Measurements from ENCODE around the gene WWC2.
"Not testable (repeated sequence)": the region's sequence is repeated elsewhere in the genome, so short reads cannot be mapped to it uniquely, and the experiment has no call there.

WWC2 gene

GRCh38 chr4:183144787-183145186 is 45.7 kb downstream of the WWC2 start:
- no peak for DNase-seq

- no peak for DNase-seq
Observed at GRCh38 chr4:183145773-183146172, 46.7 kb downstream of the WWC2 start.

- DNase-seq, result peak; percentile 9
Observed at GRCh38 chr4:183146478-183146877, 47.4 kb downstream of the WWC2 start.

DNA sequence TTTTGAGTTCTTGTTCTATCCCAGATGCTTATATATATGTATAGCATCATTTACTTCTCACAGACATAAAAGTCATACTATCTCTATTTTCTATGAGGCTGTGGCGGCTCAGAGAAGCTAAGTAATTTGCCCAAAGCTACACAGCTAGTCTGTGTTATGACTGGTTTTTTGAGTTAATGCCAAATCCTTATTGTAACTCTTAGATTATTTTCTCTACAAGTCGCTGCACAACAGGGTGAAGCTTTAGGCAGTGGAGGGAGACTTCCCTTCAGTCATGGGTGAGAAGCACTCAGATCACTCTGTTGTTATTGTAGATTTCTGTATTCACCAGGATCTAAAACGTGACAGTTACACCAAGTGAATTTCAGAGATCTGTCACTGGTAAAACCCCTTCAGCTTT is 48.1 kb downstream of the WWC2 start:
- DNase-seq, result no peak

DNA sequence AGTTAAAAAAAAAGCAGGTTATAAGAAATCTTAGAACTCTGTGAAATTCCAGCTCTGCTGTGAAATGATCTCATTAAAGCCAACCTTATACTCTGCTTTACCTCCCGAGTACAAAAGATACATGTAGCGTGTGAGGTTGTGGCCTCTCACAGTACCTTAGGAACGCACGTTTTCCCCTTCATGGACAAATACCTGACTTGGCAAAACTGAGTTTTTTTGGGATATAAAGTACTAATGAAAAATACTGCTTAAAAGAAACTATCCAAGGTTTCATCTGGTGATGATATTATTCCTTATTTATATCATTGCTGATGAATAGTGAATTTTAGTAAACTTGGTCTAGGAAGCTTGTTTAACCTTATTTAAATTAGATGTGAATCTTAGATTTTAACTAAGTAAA is 48.9 kb downstream of the WWC2 start:
- DNase-seq, result no peak

- DNase-seq, result no peak
Observed at GRCh38 chr4:183149616-183150539, 50.8 kb downstream of the WWC2 start.

GRCh38 chr4:183150664-183151063 is 51.6 kb downstream of the WWC2 start:
- DNase-seq, result not testable (repeated sequence)

- DNase-seq, result not testable (repeated sequence)
Observed at GRCh38 chr4:183152232-183152631, 53.2 kb downstream of the WWC2 start.

- DNase-seq, result no peak
Observed at GRCh38 chr4:183153190-183153916, 54.3 kb downstream of the WWC2 start.

GRCh38 chr4:183154701-183155391 is 55.8 kb downstream of the WWC2 start:
- no peak for DNase-seq

- no peak for DNase-seq
Observed at GRCh38 chr4:183155450-183156184, 56.6 kb downstream of the WWC2 start.

DNA sequence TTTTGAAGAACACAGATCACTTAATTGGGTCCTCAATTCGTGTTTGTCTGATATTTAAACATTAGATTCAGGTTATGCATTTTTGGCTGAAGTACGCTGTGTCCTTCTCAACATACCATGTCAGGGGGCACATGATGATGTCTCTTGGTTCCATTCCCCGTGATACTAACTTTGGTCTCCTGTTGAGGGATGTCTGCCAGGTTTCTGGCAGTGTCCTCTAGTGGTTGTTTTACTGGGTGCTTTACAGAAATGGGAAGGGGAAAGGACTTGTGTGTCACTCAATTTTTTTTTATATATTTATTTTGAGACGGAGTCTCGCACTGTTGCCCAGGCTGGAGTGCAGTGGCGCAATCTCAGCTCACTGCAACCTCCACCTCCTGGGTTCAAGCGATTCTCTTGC is 58.2 kb downstream of the WWC2 start:
- no peak for DNase-seq

GRCh38 chr4:183158062-183158461 is 59.0 kb downstream of the WWC2 start:
- DNase-seq, result no peak

GRCh38 chr4:183161630-183162029 is 62.6 kb downstream of the WWC2 start:
- no peak for DNase-seq

DNA sequence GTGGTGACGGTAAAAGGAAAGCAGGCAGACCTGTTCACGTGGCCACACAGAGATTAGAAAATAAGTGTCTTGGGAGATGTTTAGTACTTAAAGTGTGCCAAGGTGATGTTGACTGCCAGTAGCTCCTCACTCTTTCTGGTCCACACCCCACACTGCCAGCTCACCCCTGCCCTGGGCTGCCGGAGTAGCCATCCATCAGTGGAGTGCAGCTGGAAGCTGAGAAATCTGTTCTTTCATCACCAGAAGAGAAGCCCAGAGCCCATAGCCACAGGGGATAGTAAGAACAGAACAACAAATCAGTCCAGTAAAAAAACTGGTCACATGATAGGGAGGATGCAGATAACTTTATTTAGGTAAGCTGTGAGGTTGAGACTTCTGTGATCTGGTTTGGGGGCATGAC is 64.1 kb downstream of the WWC2 start:
- no peak for DNase-seq

- no peak for DNase-seq
Observed at GRCh38 chr4:183164963-183165362, 65.9 kb downstream of the WWC2 start.

DNA sequence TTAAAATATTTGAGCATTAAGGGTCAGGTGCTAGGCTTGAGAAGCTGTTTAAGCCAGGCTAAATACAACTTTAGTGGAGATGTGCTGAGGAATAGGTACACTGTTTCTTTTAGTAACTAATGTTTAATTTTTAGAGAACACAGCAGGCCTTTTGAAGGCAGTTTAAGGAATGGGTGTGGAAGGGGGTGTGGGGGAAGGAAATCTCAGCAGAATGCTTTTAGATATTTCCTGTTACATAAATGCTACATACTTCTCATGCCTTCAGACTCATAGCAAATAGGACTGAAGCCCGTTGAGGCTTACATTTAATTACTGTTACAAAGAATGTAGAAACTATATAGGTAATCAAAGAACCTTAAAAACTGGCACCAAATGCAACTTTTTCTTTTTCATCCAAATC is 66.3 kb downstream of the WWC2 start:
- no peak for DNase-seq

GRCh38 chr4:183170894-183171293 is 71.8 kb downstream of the WWC2 start:
- no peak for DNase-seq

GRCh38 chr4:183171484-183172267 is 72.6 kb downstream of the WWC2 start:
- no peak for DNase-seq

GRCh38 chr4:183172881-183173280 is 73.8 kb downstream of the WWC2 start:
- no peak for DNase-seq

GRCh38 chr4:183173580-183174526 is 74.8 kb downstream of the WWC2 start:
- no peak for DNase-seq

Data from midbrain (tissue), 1 donor.